ENCODE results near the gene CNTNAP2. TPM values are rescaled to one million over a fixed set of nuclear protein-coding genes. Genes with fewer than 3 reads are reported as not detected.

The CNTNAP2 gene
- total and polyA plus RNA-seq, 9 of the 15 experiments (the other 6 are each of a cell fraction or from before 2014, with no cell fraction given) = 0.04 to 0.62 (median 0.09) TPM; not detected in 4

GRCh38 chr7:148397985-148398384, 2281.4 kb downstream of the CNTNAP2 start (continued):
- TF ChIP-seq AFF1 (IDR thresholded peaks at IDR 0.05; ENCODE audit: low read depth in 1 of 2, partially characterized antibody in 2 of 2) = no peak
- TF ChIP-seq ZBTB5 (IDR thresholded peaks at IDR 0.05) = no peak
- TF ChIP-seq ZNF197 (CRISPR knock-in tag; IDR thresholded peaks at IDR 0.05; ENCODE audit: low read depth) = no peak
- no peak for TF ChIP-seq ZMIZ1 (IDR thresholded peaks at IDR 0.05; ENCODE audit: low read depth in 2 of 2, low read length in 2 of 2)
- TF ChIP-seq RBM25 (IDR thresholded peaks at IDR 0.05; ENCODE audit: low read depth, low read length, severe bottlenecking) = no peak
